ENCODE measurements around the gene WDR31. TPM values are rescaled to one million over a fixed set of nuclear protein-coding genes. Genes with fewer than 3 reads are reported as not detected.

The WDR31 gene
- total RNA-seq: 1 to 10 TPM in 5 of 6 experiments, under 1 TPM in 1; 0.81 to 3.5 (median 1.7) TPM
- long read RNA-seq, partial matches to known transcripts: 0 of 2 reads
- long read RNA-seq, other reads (novel, unspliced or antisense): 2 of 2 reads

DNA sequence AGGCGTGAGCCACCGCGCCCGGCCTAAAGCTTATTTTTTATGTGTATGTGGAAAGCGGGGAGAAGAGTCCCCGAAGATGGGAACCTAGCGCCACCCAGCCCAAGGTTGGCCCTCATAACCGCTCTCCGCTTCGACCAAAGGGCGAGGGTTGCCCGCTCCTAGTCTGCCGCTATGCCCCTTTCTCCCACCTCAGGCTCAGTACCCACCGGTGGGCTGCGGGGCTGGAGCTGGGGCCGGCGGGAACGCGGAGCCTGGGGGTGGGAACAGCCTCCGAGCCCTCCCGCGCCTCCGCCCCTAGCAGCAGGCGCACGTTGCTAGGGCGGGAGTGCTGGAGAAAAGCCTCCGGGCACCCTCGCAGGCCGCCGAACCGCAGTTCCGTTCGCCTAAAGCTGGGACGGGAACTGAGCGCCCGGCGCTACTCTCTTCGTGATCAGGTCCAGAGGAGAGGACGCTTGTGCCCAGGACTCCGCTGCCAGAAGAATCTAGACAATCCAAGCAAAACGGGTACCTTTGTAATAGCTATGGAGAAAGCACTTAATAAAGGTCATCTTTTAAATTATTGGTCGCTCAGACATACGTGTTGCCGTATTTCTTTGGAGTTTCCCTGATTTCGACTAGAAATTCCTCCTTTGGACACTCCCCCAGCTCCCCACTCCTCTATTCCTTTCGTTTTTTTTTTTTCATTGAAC is at the start of gene WDR31:
WDR31 (minus strand) TSS at position 265 of the 689 bp plus-strand sequence. CDS start 8,253 bp downstream, outside the sequence.
- peaks cover 0 to 9% (median 2%) of the 10 kb centered on the region in 4 donors for H3K4me1 ChIP-seq
- TF ChIP-seq, protein P1, sequence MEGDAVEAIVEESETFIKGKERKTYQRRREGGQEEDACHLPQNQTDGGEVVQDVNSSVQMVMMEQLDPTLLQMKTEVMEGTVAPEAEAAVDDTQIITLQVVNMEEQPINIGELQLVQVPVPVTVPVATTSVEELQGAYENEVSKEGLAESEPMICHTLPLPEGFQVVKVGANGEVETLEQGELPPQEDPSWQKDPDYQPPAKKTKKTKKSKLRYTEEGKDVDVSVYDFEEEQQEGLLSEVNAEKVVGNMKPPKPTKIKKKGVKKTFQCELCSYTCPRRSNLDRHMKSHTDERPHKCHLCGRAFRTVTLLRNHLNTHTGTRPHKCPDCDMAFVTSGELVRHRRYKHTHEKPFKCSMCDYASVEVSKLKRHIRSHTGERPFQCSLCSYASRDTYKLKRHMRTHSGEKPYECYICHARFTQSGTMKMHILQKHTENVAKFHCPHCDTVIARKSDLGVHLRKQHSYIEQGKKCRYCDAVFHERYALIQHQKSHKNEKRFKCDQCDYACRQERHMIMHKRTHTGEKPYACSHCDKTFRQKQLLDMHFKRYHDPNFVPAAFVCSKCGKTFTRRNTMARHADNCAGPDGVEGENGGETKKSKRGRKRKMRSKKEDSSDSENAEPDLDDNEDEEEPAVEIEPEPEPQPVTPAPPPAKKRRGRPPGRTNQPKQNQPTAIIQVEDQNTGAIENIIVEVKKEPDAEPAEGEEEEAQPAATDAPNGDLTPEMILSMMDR (IDR thresholded peaks at IDR 0.05): no peak
- peak; percentile 29 for TF ChIP-seq POLR2A (IDR thresholded peaks at IDR 0.05)
- H3K36me3 ChIP-seq: no peaks in the 10 kb centered on the region
- intact Hi-C loops (cut with DNase I): no loop called here
- no peaks in the 10 kb centered on the region for H3K9me3 ChIP-seq
- peak within 1 kb of the TSS; percentile 73 to 90 (median 87) for H3K4me3 ChIP-seq
- ATAC-seq (peak; percentile 96 to 99 (median 98)), DNase-seq (peak; percentile 88 to 91 (median 89))
- under 1% methylated on average over 21 of the region's 46 CpGs for WGBS (ENCODE audit: insufficient coverage, low coverage, low lambda C conversion rate, missing lambda C conversion rate)
- H3K27me3 ChIP-seq: no peaks in the 10 kb centered on the region
- H3K27ac ChIP-seq: peak within 1 kb of the TSS in 2 of 3 donors; percentile 35 to 36

DNA sequence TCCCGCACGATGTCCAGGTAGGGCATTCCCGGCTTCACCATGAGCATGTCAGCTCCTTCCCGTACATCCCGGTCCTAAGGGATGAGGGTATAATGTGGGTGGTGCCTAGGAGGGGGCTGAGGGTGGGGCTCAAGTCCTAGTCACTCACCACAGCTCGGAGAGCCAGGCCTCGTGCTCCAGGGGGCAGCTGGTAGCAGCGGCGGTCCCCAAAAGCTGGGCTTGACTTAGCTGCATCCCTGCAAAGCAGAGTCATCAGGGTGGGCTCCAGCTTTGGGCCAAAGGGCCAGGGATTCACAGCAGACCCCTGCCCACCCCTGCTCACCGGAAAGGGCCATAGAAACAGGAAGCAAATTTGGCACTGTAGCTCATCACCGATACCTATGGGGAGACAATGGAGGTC is 49.4 kb upstream of the WDR31 start:
- Histone ChIP-seq H3K4me1 (peaks cover 0 to 63% (median 24%) of the 10 kb centered on the region in 4 donors), H3K36me3 (peaks cover 0 to 32% (median 16%) of the 10 kb centered on the region in 4 donors), H3K27me3 (no peaks in the 10 kb centered on the region), H3K4me3 (no peak overlapping the region), H3K27ac (peak overlapping the region in 1 of 3 donors; percentile 61), H3K9me3 (no peaks in the 10 kb centered on the region)
- 84% methylated on average over 5 of the region's 11 CpGs for WGBS (ENCODE audit: insufficient coverage, low coverage, low lambda C conversion rate, missing lambda C conversion rate)
- DNase-seq (no peak), ATAC-seq (no peak)
- intact Hi-C loops (cut with DNase I): no loop called here
- TF ChIP-seq POLR2A (IDR thresholded peaks at IDR 0.05): no peak
- TF ChIP-seq, protein P1 (IDR thresholded peaks at IDR 0.05): no peak

DNA sequence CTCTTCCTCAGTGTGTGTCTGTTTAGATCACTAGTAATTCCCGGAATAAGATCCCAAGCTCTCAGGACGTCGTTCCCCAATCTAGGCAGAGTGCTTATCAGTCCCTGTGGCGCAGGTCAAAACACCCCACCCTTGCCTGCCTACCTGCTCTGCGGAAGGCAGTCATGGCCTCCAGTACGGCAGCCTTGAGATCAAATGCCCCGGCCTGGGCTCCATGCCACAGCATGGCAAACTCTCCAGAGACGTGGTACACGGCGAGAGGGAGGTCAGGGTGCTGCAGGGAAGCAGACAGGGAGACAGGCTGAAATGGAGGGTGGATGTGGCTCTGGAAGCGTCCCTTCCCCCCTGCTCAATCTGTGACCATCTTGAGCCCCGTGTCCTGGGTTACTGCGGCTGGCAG is 48.8 kb upstream of the WDR31 start:
- Histone ChIP-seq H3K4me1 (peaks cover 0 to 58% (median 22%) of the 10 kb centered on the region in 4 donors), H3K27me3 (no peaks in the 10 kb centered on the region), H3K4me3 (no peak overlapping the region), H3K27ac (peak overlapping the region in 2 of 3 donors; percentile 7 to 61), H3K36me3 (peaks cover 0 to 32% (median 16%) of the 10 kb centered on the region in 4 donors), H3K9me3 (no peaks in the 10 kb centered on the region)
- DNase-seq (peak; percentile 82 to 92 (median 90)), ATAC-seq (peak; percentile 71 to 78 (median 74))
- TF ChIP-seq, protein P1 (IDR thresholded peaks at IDR 0.05): no peak
- TF ChIP-seq POLR2A (IDR thresholded peaks at IDR 0.05): no peak
- intact Hi-C loops (cut with DNase I): no loop called here
- 23% methylated on average over 12 of the region's 13 CpGs for WGBS (ENCODE audit: insufficient coverage, low coverage, low lambda C conversion rate, missing lambda C conversion rate)

DNA sequence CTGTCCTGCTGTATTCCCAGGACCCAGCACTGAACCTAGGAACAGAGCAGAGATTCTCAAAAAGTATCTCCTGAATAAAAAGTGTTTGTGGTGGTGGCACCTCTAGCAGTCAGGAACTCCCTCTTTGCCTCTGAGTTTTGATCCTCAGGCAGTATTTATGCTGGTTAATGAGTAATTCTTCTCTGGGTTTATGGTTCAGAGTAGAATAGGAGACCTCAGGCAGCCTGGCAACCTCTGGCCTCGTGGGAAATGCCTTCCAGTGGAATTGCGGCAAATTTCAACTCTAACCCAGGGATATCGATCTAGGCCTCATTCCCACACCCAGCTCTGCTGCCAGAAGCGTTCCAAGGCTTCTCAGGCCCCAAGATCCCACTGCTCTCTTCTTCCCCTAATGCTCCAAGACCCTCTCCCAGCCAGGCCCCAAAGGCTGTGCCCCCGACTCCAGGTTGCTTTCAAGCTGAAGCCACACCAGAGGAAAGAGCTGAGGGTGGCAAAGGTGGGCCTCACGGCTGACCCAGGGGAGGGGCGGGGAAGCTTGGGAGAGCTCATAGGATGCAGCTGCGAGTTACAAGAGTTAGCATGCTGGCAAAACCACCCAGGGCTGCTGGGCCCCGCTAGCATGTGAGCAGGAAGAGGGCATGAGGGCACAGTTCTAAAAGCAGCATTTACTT is 47.6 kb upstream of the WDR31 start:
- ATAC-seq: peak; percentile 79 to 83 (median 80)
- intact Hi-C loops (cut with DNase I): no loop called here
- no peak for TF ChIP-seq POLR2A (IDR thresholded peaks at IDR 0.05)
- TF ChIP-seq, protein P1 (IDR thresholded peaks at IDR 0.05): no peak
- Histone ChIP-seq H3K4me1 (peaks cover 0 to 59% (median 23%) of the 10 kb centered on the region in 4 donors), H3K27ac (peak overlapping the region in 2 of 3 donors; percentile 61 to 62), H3K36me3 (peaks cover 0 to 32% (median 16%) of the 10 kb centered on the region in 4 donors), H3K4me3 (peak overlapping the region in 2 of 3 donors; percentile 6 to 7), H3K9me3 (no peaks in the 10 kb centered on the region), H3K27me3 (no peaks in the 10 kb centered on the region)
- 33% methylated on average over 7 of the region's 9 CpGs for WGBS (ENCODE audit: insufficient coverage, low coverage, low lambda C conversion rate, missing lambda C conversion rate)
- peak; percentile 74 to 90 (median 84) for DNase-seq
